Activated naive CD8-positive, alpha-beta T cell (primary cell): Measurements from ENCODE around the gene REEP5.
"Not testable (repeated sequence)": the region's sequence is repeated elsewhere in the genome, so short reads cannot be mapped to it uniquely, and the experiment has no call there.

Source experiments
- H3K27ac Mint-ChIP-seq: one replicate; pipeline ENCODE4 v1.8.0; 2021; ENCODE audit warnings: mixed read lengths
- H3K27me3 Mint-ChIP-seq: one replicate; pipeline ENCODE4 v1.8.0; 2021; ENCODE audit warnings: mixed read lengths
- H3K36me3 Mint-ChIP-seq: one replicate; pipeline ENCODE4 v1.8.0; 2021; ENCODE audit warnings: mixed read lengths
- H3K4me1 Mint-ChIP-seq: one replicate; pipeline ENCODE4 v1.8.0; 2021; ENCODE audit warnings: low read depth, mixed read lengths
- H3K4me3 Mint-ChIP-seq: one replicate; pipeline ENCODE4 v1.8.0; 2021; ENCODE audit warnings: mild to moderate bottlenecking, mixed read lengths
- H3K9me3 Mint-ChIP-seq: one replicate; pipeline ENCODE4 v1.8.0; 2021; ENCODE audit warnings: low read depth, mixed read lengths

The REEP5 gene

DNA sequence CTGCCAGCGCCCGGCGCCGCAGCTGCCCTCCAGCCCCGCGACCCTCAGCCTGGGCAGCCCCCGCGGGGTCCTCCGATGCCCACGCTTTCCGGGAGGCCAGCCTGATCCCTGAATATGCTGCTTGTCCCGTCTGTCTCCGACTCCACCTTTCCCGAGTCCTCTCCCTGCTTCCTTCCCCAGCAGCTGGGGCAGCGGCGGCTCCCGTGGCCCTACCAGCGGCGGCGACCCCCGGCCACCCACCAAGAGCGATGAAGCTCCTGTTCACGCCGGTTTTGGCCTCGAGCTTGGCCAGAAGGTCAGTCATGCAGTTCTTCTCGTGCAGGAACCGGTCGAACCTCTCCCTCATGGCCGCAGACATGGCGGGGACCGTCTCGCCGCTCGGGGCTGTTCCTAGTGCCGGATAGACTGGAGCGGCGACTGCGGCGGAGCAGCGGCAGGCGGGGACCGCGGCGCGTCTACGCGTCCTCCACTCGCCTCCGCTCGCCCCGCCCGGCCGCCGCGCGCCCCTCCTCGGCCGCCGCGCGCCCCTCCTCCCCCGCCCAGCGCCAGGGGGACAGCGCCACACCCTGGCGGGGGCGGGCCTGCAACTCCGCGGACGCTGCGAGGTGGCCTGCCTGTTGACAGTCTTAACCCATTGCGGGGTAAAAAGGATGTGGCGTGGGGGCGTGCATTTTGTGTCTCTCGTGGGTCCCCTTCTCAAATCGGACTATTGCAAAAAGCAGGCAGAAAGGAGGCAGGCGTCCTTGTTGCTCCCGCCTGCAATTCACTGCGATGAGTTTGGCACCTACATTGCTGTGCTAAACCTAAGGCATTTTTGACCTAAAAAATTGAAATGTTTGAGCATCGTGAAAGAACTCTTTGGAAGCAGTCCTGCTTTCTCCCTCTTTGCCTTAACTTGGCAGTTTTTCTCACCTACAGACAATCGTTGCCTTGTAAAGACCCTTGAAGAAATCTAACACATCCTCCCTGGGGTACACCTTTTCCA is at the start of gene REEP5:
Gene REEP5 (minus strand): TSS at position 395 of the 985 bp plus-strand sequence. CDS start 37 bp downstream, at position 358.
- Mint-ChIP-seq H3K4me1 (peaks cover 50% of the 10 kb centered on the region), H3K27me3 (no peaks in the 10 kb centered on the region), H3K27ac (peak within 1 kb of the TSS; percentile 98), H3K4me3 (peak within 1 kb of the TSS; percentile 95), H3K36me3 (peaks cover 5% of the 10 kb centered on the region), H3K9me3 (no peaks in the 10 kb centered on the region)

DNA sequence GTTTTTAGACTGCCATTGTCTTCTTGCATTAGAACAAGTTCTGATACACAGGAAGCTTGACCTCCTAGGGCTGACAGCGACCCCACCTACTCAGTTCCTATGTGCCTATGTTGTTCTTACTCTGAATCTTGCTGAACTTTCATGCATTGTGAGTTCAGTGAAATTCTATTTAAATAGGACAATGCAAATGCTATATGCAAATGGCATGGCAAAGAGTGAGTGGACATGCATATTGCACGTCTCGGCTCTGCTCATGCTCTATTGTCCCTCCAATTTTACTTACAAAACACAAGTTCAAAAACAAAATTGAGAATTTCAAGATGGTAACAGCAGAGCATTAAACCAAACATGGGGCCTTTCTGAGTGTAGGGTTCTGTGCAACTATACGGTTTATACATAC is 49.2 kb upstream of the REEP5 start:
- Mint-ChIP-seq H3K4me3 (no peak overlapping the region), H3K27ac (no peak overlapping the region), H3K9me3 (no peaks in the 10 kb centered on the region), H3K36me3 (no peaks in the 10 kb centered on the region), H3K4me1 (peaks cover 10% of the 10 kb centered on the region), H3K27me3 (no peaks in the 10 kb centered on the region)

DNA sequence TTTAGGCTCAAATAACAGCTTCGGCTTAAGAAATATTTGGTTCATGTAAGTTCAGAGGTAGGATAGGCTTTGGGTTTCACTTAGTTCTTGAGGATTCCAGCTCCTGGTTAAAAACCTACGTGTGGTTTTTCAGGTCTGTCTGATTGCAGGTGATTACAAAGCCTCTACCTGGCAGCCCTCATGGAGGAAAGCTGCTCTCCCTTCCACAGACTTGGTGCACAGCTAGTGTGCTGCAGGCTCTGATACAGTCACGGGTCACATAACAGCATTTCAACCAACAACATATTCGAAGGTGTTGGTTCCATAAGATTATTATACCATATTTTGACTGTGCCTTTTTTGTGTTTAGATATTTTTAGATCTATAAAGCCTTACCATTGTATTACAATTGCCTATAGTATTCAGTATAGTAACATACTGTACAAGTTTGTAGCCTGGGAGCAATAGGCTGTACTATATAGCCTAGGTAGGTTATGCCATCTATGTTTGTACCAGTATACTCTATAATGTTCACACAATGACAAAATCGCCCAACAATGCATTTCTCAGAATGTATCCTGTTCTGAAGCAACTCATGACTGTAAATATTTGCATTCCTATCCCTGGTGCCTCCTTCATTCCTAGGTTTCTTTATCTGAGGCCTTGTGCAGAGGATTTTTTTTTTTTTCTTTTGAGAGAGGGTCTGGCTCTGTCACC is 46.5 kb upstream of the REEP5 start:
- no peaks in the 10 kb centered on the region for H3K36me3 Mint-ChIP-seq
- H3K4me1 Mint-ChIP-seq: peaks cover 7% of the 10 kb centered on the region
- no peak overlapping the region for H3K27ac Mint-ChIP-seq
- H3K9me3 Mint-ChIP-seq: no peaks in the 10 kb centered on the region
- no peak overlapping the region for H3K4me3 Mint-ChIP-seq
- no peaks in the 10 kb centered on the region for H3K27me3 Mint-ChIP-seq

DNA sequence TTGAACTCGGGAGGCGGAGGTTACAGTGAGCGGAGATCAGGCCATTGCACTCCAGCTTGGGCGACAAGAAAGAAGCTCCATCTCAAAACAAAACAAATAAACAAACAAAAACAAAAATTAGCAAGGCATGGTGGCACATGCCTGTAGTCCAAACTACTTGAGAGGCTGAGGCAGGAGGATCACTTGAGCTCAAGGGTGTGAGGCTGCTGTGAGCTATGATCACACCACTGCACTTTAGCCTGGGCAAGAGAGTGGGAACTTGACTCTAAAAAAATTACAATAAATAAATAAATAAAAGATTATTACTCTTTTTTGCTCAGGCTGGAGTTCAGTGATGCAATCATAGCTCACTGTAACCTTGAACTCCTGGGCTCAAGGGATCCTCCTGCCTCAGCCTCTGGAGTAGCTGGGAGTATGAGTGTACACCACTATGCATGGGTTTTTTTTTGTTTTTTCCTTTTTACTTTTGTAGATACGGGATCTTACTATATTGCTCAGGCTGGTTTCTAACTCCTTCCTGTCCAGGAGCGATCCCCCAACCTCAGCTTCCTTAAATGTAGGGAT is 45.6 kb upstream of the REEP5 start:
- no peak overlapping the region for H3K4me3 Mint-ChIP-seq
- H3K36me3 Mint-ChIP-seq: no peaks in the 10 kb centered on the region
- H3K4me1 Mint-ChIP-seq: peaks cover 15% of the 10 kb centered on the region
- no peak overlapping the region for H3K27ac Mint-ChIP-seq
- H3K27me3 Mint-ChIP-seq: no peaks in the 10 kb centered on the region
- no peaks in the 10 kb centered on the region for H3K9me3 Mint-ChIP-seq

DNA sequence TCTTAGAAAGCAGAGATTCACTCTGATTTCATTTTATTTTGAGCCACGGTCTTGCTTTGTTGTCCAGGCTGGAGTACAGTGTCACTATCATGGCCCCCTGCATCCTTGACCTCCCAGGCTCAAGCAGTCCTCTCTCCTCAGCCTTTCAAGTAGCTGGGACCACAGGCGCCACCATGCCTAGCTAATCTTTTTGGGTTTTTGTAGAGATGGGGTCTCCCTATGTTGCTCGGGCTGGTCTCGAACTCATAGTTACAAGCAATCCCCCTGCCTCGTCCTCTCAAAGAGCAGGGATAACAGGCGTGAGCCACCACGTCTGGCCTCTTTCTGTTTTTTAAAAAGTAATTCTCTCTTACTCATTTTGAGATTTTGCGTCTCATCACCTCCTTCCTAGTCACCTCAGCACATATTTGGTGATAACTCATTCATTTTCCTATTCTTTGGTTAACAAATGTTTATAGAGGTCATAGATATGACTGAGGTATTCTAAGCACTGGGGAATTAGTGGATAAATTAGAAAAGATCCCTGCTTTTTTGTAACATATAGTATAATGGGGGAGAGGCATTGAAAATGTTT is 43.8 kb upstream of the REEP5 start:
- no peaks in the 10 kb centered on the region for H3K27me3 Mint-ChIP-seq
- H3K36me3 Mint-ChIP-seq: no peaks in the 10 kb centered on the region
- peak overlapping the region; percentile 22 for H3K27ac Mint-ChIP-seq
- peaks cover 15% of the 10 kb centered on the region for H3K4me1 Mint-ChIP-seq
- no peaks in the 10 kb centered on the region for H3K9me3 Mint-ChIP-seq
- no peak overlapping the region for H3K4me3 Mint-ChIP-seq

DNA sequence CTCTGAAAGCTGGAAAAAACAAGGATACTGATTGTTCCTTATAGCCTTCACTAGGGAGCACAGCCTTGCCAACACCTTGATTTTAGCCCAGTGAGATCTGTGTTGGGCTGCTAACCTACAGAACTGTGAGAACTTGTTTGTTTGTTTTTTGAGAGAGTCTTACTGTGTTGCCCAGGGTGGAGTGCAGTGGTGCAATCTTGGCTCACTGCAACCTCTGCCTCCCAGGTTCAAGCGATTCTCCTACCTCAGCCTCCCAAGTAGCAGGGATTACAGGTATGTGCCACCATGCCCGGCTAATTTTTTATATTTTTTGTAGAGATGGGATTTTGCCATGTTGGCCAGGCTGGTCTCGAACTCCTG is 41.3 kb upstream of the REEP5 start:
- H3K36me3 Mint-ChIP-seq, H3K4me3 Mint-ChIP-seq, H3K9me3 Mint-ChIP-seq, H3K27me3 Mint-ChIP-seq: not testable (repeated sequence)
- peaks cover 25% of the 10 kb centered on the region for H3K4me1 Mint-ChIP-seq
- peak overlapping the region; percentile 84 for H3K27ac Mint-ChIP-seq

DNA sequence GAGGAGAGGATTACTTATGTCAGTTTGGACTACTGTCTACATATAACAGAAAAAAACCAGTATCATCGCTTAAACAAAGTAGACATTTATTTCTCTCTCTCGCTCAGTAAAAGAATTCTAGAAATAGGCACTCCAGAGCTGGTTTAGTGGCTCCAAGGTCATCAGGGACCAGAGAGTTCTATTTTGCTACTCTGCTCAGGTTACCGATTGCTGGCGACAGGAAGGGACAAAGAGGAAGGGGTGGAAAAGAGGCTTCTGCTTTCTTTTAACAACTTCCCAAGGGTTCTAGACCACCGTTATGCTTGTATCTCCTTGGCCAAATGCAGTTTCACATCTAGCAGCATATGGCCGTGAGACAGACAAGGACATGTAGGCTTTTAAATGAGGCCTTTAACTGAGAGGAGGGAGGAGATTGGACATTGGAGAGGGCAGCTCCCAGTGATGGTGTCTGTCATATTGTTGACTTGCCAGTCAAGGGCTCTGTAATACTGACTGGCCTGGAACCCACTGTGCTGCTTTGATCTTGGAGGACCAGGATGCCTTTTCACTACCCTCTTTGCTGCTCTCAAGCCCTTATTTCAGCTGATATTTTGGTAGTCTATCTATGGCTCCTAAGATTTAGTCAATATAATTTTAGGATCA is 39.0 kb upstream of the REEP5 start:
- Mint-ChIP-seq H3K27ac (no peak overlapping the region), H3K36me3 (no peaks in the 10 kb centered on the region), H3K9me3 (no peaks in the 10 kb centered on the region), H3K4me1 (peaks cover 28% of the 10 kb centered on the region), H3K27me3 (peaks cover 1% of the 10 kb centered on the region), H3K4me3 (no peak overlapping the region)

DNA sequence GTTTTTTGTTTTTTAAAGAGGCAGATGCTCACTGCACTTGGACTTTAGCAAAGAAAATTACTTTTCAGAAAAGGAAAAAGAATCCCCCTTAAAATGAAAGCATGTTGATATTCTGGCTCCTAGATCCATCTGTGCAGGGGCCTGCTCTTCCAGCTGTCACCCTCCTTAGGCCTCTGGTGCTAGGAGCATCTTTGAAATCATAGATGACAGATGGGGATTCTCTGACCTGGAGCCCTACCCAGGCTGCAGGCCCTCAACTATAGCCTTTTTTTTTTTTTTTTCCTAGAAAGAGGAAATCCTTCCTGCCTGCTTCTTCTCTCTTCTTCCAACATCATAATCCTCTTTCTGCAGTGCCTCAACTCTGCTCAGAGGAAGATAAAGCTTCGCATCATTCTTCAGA is 38.3 kb upstream of the REEP5 start:
- Mint-ChIP-seq H3K27ac (no peak overlapping the region), H3K4me3 (no peak overlapping the region), H3K36me3 (no peaks in the 10 kb centered on the region), H3K4me1 (peaks cover 28% of the 10 kb centered on the region), H3K27me3 (peaks cover 1% of the 10 kb centered on the region), H3K9me3 (no peaks in the 10 kb centered on the region)

DNA sequence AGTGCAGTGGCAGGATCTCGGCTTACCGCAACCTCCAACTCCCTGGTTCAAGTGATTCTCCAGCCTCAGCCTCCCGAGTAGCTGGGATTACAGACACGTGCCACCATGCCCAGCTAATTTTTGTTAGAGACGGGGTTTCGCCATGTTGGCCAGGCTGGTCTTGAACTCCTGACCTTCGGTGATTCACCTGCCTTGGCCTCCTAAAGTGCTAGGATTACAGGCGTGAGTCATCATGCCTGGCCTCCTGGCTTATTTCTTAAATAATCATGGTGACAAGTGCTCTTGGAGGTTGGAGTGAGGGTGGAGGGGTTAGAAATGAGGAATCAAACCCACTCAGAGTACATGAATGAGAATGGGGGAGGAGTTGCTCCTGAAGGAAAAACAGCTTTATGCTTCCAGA is 37.8 kb upstream of the REEP5 start:
- not testable (repeated sequence) for H3K36me3 Mint-ChIP-seq, H3K27me3 Mint-ChIP-seq, H3K4me3 Mint-ChIP-seq, H3K9me3 Mint-ChIP-seq, H3K27ac Mint-ChIP-seq
- H3K4me1 Mint-ChIP-seq: peaks cover 28% of the 10 kb centered on the region

DNA sequence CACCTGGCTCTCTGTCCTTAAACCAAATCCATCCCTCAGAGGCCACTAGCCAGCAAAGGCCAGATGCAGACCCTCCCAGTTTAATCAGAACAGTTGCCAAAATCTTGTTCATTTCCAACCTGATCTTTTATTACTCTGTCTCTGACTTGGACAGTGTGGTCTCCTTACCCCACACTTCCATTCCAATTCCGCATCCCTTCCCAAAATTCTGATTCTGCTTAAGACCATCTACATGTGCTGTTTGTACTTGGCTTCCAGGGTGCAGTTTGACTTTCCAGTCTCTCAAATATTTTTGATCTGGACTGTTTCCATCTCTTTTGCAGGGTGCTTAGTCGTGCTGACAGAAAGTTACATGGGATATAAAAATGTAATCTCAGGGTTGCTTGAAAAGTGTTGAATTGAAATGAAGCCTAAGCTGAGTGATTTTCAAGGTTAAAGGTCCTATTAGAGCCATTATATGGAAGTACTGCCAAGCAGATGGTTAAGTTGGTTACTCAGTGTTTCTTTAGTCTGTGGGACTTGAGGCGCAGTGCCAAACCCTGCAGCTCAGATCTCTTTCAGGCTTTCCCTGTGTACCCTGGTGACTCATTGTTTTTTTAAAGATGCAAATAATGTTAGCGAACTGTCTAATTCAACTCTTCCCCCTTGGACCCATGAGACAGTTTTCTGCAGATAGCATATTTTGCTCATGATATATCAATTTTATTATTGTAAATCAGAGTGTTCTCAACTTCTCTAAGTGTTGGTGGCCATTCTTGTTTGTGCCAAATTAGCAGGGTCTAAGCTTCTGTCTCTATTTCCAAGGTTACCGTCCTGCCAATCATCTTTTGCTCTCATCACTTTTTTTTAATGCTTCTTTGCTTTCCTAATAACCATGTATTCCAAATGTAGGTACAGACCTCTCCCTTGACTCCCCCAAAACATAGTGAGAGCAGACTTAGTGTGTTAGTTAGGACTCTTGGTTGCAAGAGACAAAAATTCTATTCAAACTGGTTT is 36.4 kb upstream of the REEP5 start:
- Mint-ChIP-seq H3K27me3 (peaks cover 1% of the 10 kb centered on the region), H3K4me3 (no peak overlapping the region), H3K4me1 (peaks cover 20% of the 10 kb centered on the region), H3K36me3 (peaks cover 2% of the 10 kb centered on the region), H3K27ac (no peak overlapping the region), H3K9me3 (no peaks in the 10 kb centered on the region)

DNA sequence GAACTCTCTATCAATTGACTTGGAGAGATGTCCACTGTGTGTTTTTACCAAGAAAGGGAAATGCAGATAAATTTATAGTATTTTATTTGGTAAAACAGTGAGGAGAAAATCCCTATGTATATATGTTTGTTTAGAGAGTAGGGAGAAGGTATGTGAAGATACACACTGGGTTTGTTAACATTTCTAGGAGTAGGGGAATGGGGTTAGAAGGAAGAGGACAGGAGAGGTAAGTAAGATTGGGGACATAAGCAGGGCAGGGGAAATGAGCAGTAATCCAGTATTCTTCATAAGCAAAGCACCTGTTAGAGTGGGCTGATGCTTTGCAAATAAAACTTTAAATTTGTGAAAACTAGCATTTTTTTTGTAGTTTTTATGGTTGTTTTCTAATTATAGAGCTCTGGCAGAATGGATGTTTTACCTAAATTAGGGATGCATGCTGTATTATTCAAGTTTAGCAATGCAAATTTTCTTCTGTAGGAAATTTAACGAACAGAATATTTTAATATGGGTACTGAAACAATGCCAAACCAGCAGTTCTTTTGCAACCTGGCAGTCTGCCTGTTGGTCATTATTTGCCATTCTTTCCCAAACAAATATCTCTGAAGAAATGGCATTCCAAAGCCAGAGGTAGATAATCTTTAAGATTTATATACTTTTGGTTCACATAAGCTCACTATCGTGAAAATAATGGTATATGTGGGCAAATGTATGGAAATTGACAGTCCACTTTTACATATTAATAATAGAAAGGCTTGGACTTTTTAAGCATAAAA is 35.2 kb upstream of the REEP5 start:
- Mint-ChIP-seq H3K9me3 (no peaks in the 10 kb centered on the region), H3K36me3 (peaks cover 2% of the 10 kb centered on the region), H3K4me3 (no peak overlapping the region), H3K27ac (no peak overlapping the region), H3K27me3 (peaks cover 1% of the 10 kb centered on the region), H3K4me1 (peaks cover 13% of the 10 kb centered on the region)

DNA sequence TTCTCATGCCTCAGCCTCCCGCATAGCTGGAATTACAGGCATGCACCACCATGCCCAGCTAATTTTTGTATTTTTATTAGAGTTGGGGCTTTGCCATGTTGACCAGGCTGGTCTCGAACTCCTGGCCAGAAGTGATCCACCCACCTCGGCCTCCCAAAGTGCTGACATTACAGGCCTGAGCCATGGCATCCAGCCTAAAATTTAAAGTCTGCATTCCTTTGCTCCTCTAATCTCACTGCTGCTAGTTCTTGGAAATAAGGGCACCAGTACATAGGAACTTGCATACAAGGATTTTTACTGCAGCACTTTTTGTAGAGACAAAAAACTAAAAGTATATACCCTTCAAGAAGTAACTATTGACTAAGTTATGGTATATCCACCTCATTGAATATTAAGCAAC is 34.6 kb upstream of the REEP5 start:
- Mint-ChIP-seq H3K9me3 (no peaks in the 10 kb centered on the region), H3K27me3 (peaks cover 1% of the 10 kb centered on the region), H3K27ac (no peak overlapping the region), H3K4me3 (no peak overlapping the region), H3K36me3 (peaks cover 2% of the 10 kb centered on the region), H3K4me1 (peaks cover 13% of the 10 kb centered on the region)

DNA sequence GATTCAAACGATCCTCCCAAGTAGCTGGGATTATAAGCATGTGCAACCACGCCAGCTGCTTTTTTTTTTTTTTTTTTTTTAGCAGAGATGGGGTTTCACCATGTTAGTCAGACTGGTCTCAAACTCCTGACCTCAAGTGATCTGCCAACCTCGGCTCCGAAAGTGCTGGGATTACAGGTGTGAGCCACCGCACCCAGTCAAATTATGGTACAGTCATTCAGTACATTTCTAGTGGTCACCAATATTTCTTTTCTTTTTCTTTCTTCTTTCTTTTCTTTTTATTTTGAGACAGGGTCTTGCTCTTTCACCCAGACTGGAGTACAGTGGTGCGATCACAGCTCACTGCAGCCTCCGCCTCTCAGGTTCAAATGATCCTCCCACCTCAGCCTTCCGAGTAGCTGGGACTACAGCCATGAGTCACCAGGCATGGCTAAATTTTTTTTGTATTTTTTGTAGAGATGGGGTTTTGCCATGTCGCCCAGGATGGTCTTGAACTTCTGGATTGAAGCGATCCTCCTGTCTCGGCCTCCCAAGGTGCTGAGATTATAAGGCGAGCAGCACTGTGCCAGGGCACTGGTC is 29.2 kb upstream of the REEP5 start:
- H3K4me3 Mint-ChIP-seq: no peak overlapping the region
- no peak overlapping the region for H3K27ac Mint-ChIP-seq
- peaks cover 2% of the 10 kb centered on the region for H3K36me3 Mint-ChIP-seq
- no peaks in the 10 kb centered on the region for H3K27me3 Mint-ChIP-seq
- no peaks in the 10 kb centered on the region for H3K9me3 Mint-ChIP-seq
- H3K4me1 Mint-ChIP-seq: peaks cover 4% of the 10 kb centered on the region
